ENCODE results near the gene PRKN.

The PRKN gene

DNA sequence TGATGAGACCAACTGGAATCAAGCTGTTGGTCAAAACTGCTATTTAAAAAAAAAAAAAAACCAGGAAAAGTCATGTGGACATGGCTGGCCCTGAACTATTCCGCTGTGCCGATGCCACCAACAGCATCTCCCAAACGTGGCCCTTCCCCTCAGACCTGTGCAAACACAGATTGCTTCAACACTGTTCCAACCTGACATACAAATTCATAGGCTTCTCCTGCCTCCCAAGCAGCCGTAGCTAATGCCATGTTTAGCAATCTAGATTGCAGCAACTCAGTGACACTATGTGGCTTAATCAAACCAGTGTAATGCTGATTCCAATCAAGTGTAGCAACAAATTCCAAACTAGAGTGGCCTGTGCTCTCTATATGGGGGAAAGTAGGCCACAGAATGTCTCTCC, 16.2 kb downstream of the PRKN start:
- Histone ChIP-seq H4K20me1 (ENCODE audit: insufficient read depth, low read length) (no peaks in the 10 kb centered on the region), H3K79me2 (ENCODE audit: low read length) (no peaks in the 10 kb centered on the region), H3K9ac (ENCODE audit: low read length) (no peak overlapping the region), H3K4me3 (ENCODE audit: low read length) (no peak overlapping the region), H3K9me3 (replicated peaks; ENCODE audit: insufficient read depth, low read length) (no peaks in the 10 kb centered on the region), H3K4me2 (ENCODE audit: low read depth, low read length) (no peak overlapping the region), H3F3A (ENCODE audit: insufficient read depth, low read length) (no peaks in the 10 kb centered on the region), H2AFZ (ENCODE audit: low read length) (no peak overlapping the region), H3K9me2 (replicated peaks; ENCODE audit: insufficient read depth, low read length) (no peaks in the 10 kb centered on the region), H3K36me3 (replicated peaks; ENCODE audit: insufficient read depth, low read length) (no peaks in the 10 kb centered on the region), H3K27ac (ENCODE audit: low read length) (no peak overlapping the region), H3K27me3 (replicated peaks; ENCODE audit: insufficient read depth, low read length) (no peaks in the 10 kb centered on the region), H3K4me1 (ENCODE audit: low read length) (no peaks in the 10 kb centered on the region)
- TF ChIP-seq EZH2 (optimal IDR thresholded peaks at IDR 0.05; ENCODE audit: low read depth, low read length) (no peak), EZH2phosphoT487 (IDR thresholded peaks at IDR 0.05; ENCODE audit: low read length) (no peak)
- TF ChIP-seq, protein P1, sequence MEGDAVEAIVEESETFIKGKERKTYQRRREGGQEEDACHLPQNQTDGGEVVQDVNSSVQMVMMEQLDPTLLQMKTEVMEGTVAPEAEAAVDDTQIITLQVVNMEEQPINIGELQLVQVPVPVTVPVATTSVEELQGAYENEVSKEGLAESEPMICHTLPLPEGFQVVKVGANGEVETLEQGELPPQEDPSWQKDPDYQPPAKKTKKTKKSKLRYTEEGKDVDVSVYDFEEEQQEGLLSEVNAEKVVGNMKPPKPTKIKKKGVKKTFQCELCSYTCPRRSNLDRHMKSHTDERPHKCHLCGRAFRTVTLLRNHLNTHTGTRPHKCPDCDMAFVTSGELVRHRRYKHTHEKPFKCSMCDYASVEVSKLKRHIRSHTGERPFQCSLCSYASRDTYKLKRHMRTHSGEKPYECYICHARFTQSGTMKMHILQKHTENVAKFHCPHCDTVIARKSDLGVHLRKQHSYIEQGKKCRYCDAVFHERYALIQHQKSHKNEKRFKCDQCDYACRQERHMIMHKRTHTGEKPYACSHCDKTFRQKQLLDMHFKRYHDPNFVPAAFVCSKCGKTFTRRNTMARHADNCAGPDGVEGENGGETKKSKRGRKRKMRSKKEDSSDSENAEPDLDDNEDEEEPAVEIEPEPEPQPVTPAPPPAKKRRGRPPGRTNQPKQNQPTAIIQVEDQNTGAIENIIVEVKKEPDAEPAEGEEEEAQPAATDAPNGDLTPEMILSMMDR (IDR thresholded peaks at IDR 0.05; ENCODE audit: low read length), result no peak
- no peak for DNase-seq

GRCh38 chr6:162710936-162711335, 16.6 kb downstream of the PRKN start:
- H3F3A ChIP-seq (ENCODE audit: insufficient read depth, low read length), result no peaks in the 10 kb centered on the region
- no peaks in the 10 kb centered on the region for H4K20me1 ChIP-seq (ENCODE audit: insufficient read depth, low read length)
- no peaks in the 10 kb centered on the region for H3K4me1 ChIP-seq (ENCODE audit: low read length)
- no peaks in the 10 kb centered on the region for H3K27me3 ChIP-seq (replicated peaks; ENCODE audit: insufficient read depth, low read length)
- H3K79me2 ChIP-seq (ENCODE audit: low read length), result no peaks in the 10 kb centered on the region
- no peaks in the 10 kb centered on the region for H3K9me3 ChIP-seq (replicated peaks; ENCODE audit: insufficient read depth, low read length)
- H3K27ac ChIP-seq (ENCODE audit: low read length), result no peak overlapping the region
- H3K4me3 ChIP-seq (ENCODE audit: low read length), result no peak overlapping the region
- H2AFZ ChIP-seq (ENCODE audit: low read length), result no peak overlapping the region
- H3K9ac ChIP-seq (ENCODE audit: low read length), result no peak overlapping the region
- TF ChIP-seq EZH2phosphoT487 (IDR thresholded peaks at IDR 0.05; ENCODE audit: low read length), result no peak
- no peak for TF ChIP-seq EZH2 (optimal IDR thresholded peaks at IDR 0.05; ENCODE audit: low read depth, low read length)
- TF ChIP-seq, protein P1 (IDR thresholded peaks at IDR 0.05; ENCODE audit: low read length), result no peak
- no peaks in the 10 kb centered on the region for H3K9me2 ChIP-seq (replicated peaks; ENCODE audit: insufficient read depth, low read length)
- H3K36me3 ChIP-seq (replicated peaks; ENCODE audit: insufficient read depth, low read length), result no peaks in the 10 kb centered on the region
- H3K4me2 ChIP-seq (ENCODE audit: low read depth, low read length), result no peak overlapping the region
- DNase-seq, result no peak

DNA sequence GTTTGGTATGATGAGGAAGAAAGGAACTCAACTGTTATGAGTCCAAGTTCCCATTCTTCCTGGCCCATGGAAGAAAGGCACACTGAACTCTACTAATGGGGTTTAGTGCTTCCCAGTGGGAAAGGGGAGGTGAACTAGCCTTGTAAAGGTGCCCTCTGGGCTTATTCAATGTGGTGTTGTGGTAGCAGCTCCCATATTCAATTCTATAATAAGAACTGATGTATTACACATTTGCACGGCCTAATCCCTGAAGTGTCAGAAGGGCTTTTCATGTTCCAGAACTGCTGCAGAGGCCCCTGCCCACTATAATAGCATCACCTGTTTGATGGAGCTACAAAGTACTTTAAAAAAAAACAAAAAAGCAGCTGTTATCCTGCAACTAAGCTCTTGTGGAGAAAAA, 17.1 kb downstream of the PRKN start:
- no peak overlapping the region for H3K4me2 ChIP-seq (ENCODE audit: low read depth, low read length)
- no peaks in the 10 kb centered on the region for H3K36me3 ChIP-seq (replicated peaks; ENCODE audit: insufficient read depth, low read length)
- H3K27me3 ChIP-seq (replicated peaks; ENCODE audit: insufficient read depth, low read length), result no peaks in the 10 kb centered on the region
- no peak overlapping the region for H3K4me3 ChIP-seq (ENCODE audit: low read length)
- H3K9me3 ChIP-seq (replicated peaks; ENCODE audit: insufficient read depth, low read length), result no peaks in the 10 kb centered on the region
- no peak for DNase-seq
- H3K9me2 ChIP-seq (replicated peaks; ENCODE audit: insufficient read depth, low read length), result no peaks in the 10 kb centered on the region
- H3F3A ChIP-seq (ENCODE audit: insufficient read depth, low read length), result no peaks in the 10 kb centered on the region
- no peaks in the 10 kb centered on the region for H3K4me1 ChIP-seq (ENCODE audit: low read length)
- no peaks in the 10 kb centered on the region for H4K20me1 ChIP-seq (ENCODE audit: insufficient read depth, low read length)
- no peak overlapping the region for H2AFZ ChIP-seq (ENCODE audit: low read length)
- no peak overlapping the region for H3K27ac ChIP-seq (ENCODE audit: low read length)
- TF ChIP-seq EZH2phosphoT487 (IDR thresholded peaks at IDR 0.05; ENCODE audit: low read length) (no peak), EZH2 (optimal IDR thresholded peaks at IDR 0.05; ENCODE audit: low read depth, low read length) (no peak)
- TF ChIP-seq, protein P1 (IDR thresholded peaks at IDR 0.05; ENCODE audit: low read length), result no peak
- no peak overlapping the region for H3K9ac ChIP-seq (ENCODE audit: low read length)
- H3K79me2 ChIP-seq (ENCODE audit: low read length), result no peaks in the 10 kb centered on the region
